ENCODE measurements around the gene SMG6. TPM values are rescaled to one million over a fixed set of nuclear protein-coding genes. Genes with fewer than 3 reads are reported as not detected.

Gene SMG6
- total RNA-seq (2022; extraction: Qiagen RNA extraction; ENCODE audit: low read depth), result 18.8 to 24.7 TPM (median 22.0 TPM) in 5 replicates

DNA sequence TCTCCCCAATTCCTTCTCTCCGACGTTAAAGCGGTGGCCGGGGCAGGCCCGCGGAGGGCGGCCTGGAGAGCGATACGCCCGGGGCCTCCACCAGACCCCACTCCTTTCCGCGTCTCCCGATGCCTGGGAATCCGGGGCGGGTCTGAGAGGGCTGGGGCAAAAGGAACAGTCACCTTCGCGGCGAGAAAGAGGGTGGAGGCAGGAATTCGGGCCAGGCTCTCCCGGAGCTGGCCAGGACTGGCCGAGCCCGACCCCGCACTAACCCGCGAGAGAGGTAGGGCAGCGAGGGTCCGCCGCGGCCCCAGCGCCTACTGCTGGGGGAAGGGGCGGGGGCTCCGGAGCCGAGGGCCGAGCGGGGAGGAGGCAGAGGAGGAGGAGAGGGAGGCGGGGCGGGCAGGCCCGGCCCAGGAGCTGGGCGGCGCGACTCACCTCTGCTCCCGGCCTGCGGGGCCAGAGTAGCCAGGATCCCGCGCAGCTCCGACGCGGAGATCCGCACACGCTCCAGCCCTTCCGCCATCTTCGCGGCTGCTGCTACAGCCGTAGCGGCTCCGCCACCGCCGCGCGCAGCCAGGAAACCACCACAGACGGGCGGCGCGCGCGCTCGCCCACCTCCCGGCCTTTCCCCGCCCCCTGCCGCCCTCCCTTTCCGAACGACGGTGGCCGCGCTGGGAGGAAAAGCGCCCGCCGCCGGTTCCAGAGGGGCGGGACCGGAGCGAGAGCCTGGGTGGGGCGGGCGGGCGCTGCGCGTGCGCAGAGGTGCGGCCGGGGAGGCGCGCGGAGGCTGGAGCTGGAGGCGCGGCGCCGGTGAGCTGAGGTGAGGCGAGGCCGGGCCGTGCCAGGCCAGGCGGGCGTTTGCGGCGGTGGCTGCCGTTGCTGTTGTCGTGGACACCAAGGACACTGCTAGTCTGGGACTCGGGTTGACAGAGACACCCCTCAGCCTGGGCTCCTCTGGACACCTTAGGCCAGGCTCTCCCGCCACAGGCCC, at the start of gene SMG6, which contains the start of gene SRR:
Gene SMG6, minus strand, starts transcription at position 582 of the 985 bp plus-strand sequence. Its CDS starts 65 bp downstream, at position 517.
Gene SRR, plus strand, starts transcription at position 747 of the 985 bp plus-strand sequence. CDS start 11,611 bp downstream, outside the sequence.

DNA sequence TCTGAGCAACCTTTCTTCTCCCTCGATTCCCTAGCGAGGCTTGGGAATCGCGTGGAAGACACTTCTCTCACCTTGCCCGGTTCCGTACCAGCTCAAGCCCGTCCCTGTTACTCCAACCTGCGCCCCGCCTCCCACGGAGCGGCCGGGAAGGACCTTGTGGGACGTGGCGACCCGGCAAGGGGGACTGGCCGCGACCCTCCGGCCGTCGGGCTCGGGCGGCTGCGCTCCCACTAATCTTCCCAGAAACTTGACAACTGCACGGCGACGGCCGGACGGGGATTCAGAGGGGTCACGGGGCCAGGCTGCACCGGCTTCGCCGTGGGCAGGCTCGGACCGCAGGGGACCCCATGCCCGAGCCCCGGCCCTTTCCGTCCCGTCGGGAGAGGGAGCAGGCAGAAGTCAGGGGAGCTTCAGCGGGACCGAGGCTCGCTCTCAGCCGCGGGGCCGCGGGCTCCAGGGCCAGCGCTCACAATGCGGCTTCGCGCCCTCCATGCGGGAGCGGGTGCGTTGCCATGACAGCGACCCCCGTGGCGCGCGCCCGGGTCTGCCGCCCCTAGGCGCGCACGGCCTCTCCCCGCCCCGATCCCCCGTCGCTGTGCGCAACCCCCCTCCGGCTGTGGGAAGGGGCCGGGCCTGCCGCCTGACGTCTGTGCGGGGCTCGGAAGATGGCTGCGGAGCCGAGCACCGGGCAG, 33.4 kb upstream of the SMG6 start, which contains the start of gene SGSM2:
Gene SGSM2, plus strand, starts transcription at position 650 of the 692 bp plus-strand sequence. CDS start 188 bp downstream, outside the sequence.

DNA sequence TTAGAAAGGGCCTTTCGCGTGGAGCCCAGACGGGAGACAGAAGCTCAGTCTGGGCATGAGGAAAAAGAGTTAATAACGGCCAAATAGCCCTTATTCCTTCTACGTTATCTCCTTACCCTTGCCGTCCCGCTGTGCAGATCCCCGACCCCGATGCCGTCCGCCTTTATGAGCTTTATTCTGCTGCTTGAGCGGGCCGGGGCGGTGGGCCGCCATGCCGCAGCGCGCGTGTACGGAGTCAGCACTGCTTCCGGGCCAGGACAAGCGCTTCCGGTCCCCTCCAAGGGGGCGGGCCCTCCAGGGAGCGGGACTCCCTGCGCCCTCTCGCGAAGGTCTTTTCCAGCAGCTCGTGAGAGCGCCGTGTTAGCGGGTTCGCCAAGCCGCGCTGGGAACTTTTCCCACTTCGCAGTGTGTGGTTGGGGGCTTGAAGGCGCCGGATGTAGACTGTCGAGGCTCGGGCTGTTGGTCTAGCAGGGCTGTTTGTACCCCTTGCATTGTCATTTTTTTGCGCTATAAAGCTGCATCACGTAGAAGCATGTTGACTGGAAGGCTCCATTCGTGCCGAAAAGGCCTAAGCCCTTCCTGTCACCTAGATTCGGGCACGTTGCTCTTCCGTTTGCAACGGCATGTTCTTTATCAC, 32.7 kb upstream of the SMG6 start, which contains the start of gene TSR1:
Gene TSR1, minus strand, starts transcription at position 243 of the 637 bp plus-strand sequence. Its CDS starts 30 bp downstream, at position 213.

DNA sequence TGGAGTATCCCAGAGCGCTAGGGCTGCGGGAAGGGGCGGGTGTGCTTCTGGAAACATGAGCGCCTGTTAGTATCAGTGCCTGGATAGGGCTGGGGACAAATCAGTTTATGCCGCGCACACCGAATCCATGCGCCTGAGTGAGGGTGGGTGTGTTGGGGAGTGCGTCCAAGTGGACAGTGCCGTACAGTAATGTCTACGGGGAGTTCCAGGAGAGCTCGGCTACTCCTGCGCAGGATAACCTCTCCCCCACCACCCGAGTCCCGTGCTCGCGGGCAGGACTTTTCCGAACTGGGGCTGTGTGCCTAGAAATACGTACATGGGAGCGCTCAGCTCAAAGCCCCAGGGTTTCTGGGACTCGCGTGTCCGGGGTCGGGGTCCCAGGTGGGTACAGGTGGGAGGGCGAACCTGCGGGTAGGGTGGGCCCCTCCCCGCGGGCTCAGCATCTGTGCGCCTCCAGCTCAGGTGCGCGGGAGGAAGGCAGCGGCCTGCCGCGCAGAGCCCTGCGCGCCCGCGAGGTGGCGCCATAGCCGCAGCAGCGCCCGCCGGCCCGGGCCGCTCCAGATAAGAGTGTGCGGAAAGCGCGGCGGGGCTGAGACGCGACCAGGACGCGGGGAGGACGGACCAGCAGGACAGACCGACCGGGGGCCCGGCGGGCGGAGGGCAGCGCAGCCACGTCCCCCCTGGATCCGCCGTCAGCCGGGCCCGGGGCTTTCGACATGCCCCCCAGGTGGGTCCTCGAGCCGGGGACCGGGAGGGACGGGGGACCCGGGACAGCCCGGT, 248.9 kb downstream of the SMG6 start, which contains the start of gene HIC1:
Gene HIC1, plus strand, starts transcription at position 592 of the 780 bp plus-strand sequence. CDS start 1,588 bp downstream, outside the sequence.

DNA sequence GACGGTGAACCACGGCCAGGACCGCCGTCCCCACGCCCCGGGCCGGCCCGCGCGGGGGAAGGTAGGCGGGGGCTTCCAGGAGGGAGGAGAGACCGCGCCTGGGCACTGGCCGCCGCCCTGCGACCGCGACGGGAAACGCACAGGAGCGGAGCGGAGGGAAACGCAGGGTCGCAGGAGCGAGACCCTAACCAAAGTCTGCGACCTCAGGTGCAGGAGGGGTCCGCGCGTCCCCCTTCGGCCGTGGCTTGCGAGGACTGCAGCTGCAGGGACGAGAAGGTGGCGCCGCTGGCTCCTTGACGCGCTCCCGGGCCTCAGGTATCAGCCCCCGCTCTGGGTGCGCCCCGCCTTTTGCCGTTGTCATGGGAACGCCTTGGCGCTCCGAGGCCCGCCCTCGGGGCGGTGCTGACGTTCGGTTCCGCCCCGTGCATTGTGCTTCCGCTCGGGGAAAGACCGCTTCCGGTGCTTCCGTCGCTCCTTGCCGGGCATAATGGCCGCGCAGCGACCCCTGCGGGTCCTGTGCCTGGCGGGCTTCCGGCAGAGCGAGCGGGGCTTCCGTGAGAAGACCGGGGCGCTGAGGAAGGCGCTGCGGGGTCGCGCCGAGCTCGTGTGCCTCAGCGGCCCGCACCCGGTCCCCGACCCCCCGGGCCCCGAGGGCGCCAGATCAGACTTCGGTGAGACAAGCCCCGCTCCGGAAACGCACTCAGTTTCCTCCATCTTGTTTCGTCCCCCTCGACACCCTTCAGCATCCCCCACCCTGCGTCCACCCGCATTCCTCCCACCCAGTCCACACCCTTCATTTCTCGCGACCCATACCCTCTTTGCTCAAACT, 261.8 kb downstream of the SMG6 start, which contains the start of gene OVCA2:
Gene OVCA2, plus strand, starts transcription at position 462 of the 829 bp plus-strand sequence. Its CDS starts 26 bp downstream, at position 488.

DNA sequence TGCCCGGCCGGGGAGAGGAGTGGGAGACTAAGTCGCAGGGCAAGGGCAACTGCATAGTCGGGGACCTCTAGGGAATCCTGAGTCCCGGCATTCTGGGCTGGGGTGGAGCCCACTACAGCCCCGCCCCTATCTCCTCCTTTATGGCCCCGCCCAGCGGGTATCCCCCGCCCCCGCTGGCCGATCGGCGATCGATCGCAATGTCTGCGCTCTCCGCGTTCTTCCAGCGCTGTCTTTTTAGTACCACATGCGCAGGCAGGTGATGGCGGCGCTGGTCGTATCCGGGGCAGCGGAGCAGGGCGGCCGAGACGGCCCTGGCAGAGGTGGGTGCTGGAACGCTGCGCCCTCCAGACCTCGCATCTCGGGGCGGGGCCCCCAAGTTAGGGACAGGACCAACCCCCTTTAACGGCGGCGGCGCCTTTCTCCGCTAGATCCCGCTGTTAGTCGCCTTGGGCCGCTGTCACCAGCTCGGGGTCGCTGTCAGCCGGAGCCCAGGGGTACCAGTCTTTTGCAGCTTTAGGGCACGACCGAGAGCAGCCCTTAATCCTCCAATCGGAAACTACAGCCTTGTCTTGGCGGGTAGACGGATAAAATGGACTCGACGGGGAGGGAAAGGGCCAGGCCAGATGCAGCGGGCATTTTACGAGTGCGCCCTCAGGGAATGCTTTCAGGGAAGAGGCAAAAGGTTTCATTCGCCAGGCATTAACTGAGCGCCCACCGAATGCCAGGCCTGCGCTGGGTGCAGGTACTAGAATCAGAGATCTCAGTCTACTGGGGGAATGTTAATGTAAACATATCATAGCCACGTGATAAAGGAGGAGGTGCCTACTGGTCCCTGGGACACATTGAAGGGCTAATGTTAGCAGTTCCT, 273.4 kb downstream of the SMG6 start, which contains the start of gene DPH1:
Gene DPH1, plus strand, starts transcription at position 243 of the 868 bp plus-strand sequence. Its CDS starts 17 bp downstream, at position 260.

DNA sequence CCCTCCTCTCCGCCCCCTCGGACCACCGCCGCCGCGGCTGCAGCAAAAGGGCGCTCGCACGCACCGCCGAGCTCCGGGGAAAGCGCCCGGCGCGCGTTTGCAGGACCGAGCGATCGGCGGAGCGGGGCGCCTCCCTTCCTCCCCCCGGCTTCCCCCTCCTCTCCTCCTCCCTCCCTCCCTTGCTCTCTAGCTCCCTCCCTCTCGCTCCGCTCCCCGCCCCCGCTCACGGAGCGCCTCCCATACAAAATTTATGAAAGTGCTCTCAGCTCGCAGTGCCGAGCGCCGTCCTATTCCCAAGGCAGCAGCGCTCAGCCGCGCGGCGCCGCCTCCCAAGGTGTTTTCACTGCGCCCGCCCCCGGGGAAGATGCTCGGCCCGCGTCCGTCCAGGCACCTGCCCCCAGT, 278.4 kb downstream of the SMG6 start, which contains the start of gene RTN4RL1:
Gene RTN4RL1, minus strand, starts transcription at position 115 of the 402 bp plus-strand sequence. CDS start 469 bp downstream, outside the sequence.

Other genes with a start within 250 kb of the SMG6 start
- 0.74 to 1.7 TPM (median 1.5 TPM) in 5 replicates for gene HIC1, start 248.7 kb downstream of the SMG6 start, total RNA-seq (2022; extraction: Qiagen RNA extraction; ENCODE audit: low read depth)
- gene SRR, start 165 bp upstream of the SMG6 start, total RNA-seq (2022; extraction: Qiagen RNA extraction; ENCODE audit: low read depth), result 6.1 to 10.3 TPM (median 7.6 TPM) in 5 replicates
- 62.9 to 81.5 TPM (median 67.3 TPM) in 5 replicates for gene TSR1, start 32.7 kb upstream of the SMG6 start, total RNA-seq (2022; extraction: Qiagen RNA extraction; ENCODE audit: low read depth)
- gene SGSM2, start 33.7 kb upstream of the SMG6 start, total RNA-seq (2022; extraction: Qiagen RNA extraction; ENCODE audit: low read depth), result 33.6 to 46.2 TPM (median 42.8 TPM) in 5 replicates
- gene MNT, start 97.3 kb upstream of the SMG6 start, total RNA-seq (2022; extraction: Qiagen RNA extraction; ENCODE audit: low read depth), result 15.7 to 20.0 TPM (median 17.3 TPM) in 5 replicates
- 30.5 to 41.2 TPM (median 37.7 TPM) in 5 replicates for gene METTL16, start 208.1 kb upstream of the SMG6 start, total RNA-seq (2022; extraction: Qiagen RNA extraction; ENCODE audit: low read depth)